PC-9 (cell line): ENCODE measurements around the gene CHST1. TPM values are rescaled to one million over a fixed set of nuclear protein-coding genes. Genes with fewer than 3 reads are reported as not detected.

Source experiments
- BruUV-seq: library from RNA; stranded (reverse); fragments of 400-500 nt; replicated peaks from 2 replicates; lab custom pipeline; 2021; lab: Mats Ljungman, UMichigan
- CTCF ChIA-PET: fragments of 300-600 bp; sonication (Branson Sonifier 250); formaldehyde crosslinking; loops from one replicate; lab custom pipeline; 2022; ENCODE audit warnings: antibody characterized with exemption; lab: Charles Lee
- POLR2A ChIA-PET: fragments of 300-600 bp; sonication (Branson Sonifier 250); formaldehyde crosslinking; loops from one replicate; lab custom pipeline; 2022; ENCODE audit warnings: antibody characterized with exemption; ENCODE audit not compliant: unreplicated experiment; lab: Charles Lee
- DNase-seq, 2 experiments: peaks; one replicate each; pipeline versions ENCODE4 v3.0.0 to v3.0.0-alpha.2; 2015 to 2022; ENCODE audit warnings: mixed read lengths in 1 of 2
- H2AFZ ChIP-seq: fragments of 200-600 bp; sonication (generic); 2 replicates; pipeline ENCODE4 v1.8.1; 2017; ENCODE audit warnings: antibody characterized with exemption
- H3F3A ChIP-seq: fragments of 200-600 bp; sonication (generic); 2 replicates; pipeline ENCODE4 v1.8.1; 2017; ENCODE audit warnings: antibody characterized with exemption, mild to moderate bottlenecking, low read depth; ENCODE audit not compliant: insufficient read depth
- H3K27ac ChIP-seq: fragments of 200-600 bp; sonication (generic); 2 replicates; pipeline ENCODE4 v1.6.1; 2016; ENCODE audit warnings: mixed run types
- H3K27me3 ChIP-seq: fragments of 200-600 bp; sonication (generic); 2 replicates; pipeline ENCODE4 v1.6.1; 2016; ENCODE audit warnings: low read depth, mixed run types; ENCODE audit not compliant: insufficient read depth
- H3K36me3 ChIP-seq: fragments of 200-600 bp; sonication (generic); 2 replicates; pipeline ENCODE4 v1.6.1; 2016; ENCODE audit warnings: low read depth, mixed run types
- H3K4me1 ChIP-seq: fragments of 200-600 bp; sonication (generic); replicated peaks from 2 replicates; pipeline ENCODE4 v1.6.1; 2016; ENCODE audit warnings: mixed run types; ENCODE audit not compliant: insufficient read depth
- H3K4me2 ChIP-seq: fragments of 200-600 bp; sonication (generic); 2 replicates; pipeline ENCODE4 v1.6.1; 2017; ENCODE audit warnings: mixed run types
- H3K4me3 ChIP-seq: fragments of 200-600 bp; sonication (generic); 2 replicates; pipeline ENCODE4 v1.6.1; 2016; ENCODE audit warnings: mixed run types
- H3K79me2 ChIP-seq: fragments of 200-600 bp; sonication (generic); 2 replicates; pipeline ENCODE4 v1.6.1; 2017; ENCODE audit warnings: low read depth, mixed run types
- H3K9me2 ChIP-seq: fragments of 200-600 bp; sonication (generic); 2 replicates; pipeline ENCODE4 v1.8.1; 2017; ENCODE audit warnings: mild to moderate bottlenecking; ENCODE audit not compliant: insufficient read depth
- H3K9me3 ChIP-seq: fragments of 200-600 bp; sonication (generic); 2 replicates; pipeline ENCODE4 v1.8.1; 2016; ENCODE audit warnings: low read depth; ENCODE audit not compliant: insufficient read depth
- H4K20me1 ChIP-seq: fragments of 200-600 bp; sonication (generic); 2 replicates; pipeline ENCODE4 v1.8.1; 2017; ENCODE audit not compliant: insufficient read depth
- EZH2 ChIP-seq: fragments of 200-600 bp; sonication (generic); IDR thresholded peaks from 2 replicates; pipeline ENCODE4 v1.8.0; 2017; ENCODE audit warnings: antibody characterized with exemption, low read depth
- intact Hi-C: fragments of 100-400 bp; cut with micrococcal nuclease; formaldehyde crosslinking; loops from one replicate; pipeline ENCODE4 v1.10.0; 2022; ENCODE audit not compliant: unreplicated experiment
- total RNA-seq: library from RNA; stranded (reverse); gene quantifications from 2 replicates; pipeline ENCODE4 v1.2.3, GENCODE V29; 2021
- TF ChIP-seq, protein P1 (sequence below): fragments of 200-600 bp; sonication (generic); conservative IDR thresholded peaks from 2 replicates; pipeline ENCODE4 v1.6.1; 2017; ENCODE audit warnings: mixed run types, antibody characterized with exemption, mild to moderate bottlenecking, moderate library complexity

Gene CHST1
- total RNA-seq, 1 experiment from 2014 or later = not detected

DNA sequence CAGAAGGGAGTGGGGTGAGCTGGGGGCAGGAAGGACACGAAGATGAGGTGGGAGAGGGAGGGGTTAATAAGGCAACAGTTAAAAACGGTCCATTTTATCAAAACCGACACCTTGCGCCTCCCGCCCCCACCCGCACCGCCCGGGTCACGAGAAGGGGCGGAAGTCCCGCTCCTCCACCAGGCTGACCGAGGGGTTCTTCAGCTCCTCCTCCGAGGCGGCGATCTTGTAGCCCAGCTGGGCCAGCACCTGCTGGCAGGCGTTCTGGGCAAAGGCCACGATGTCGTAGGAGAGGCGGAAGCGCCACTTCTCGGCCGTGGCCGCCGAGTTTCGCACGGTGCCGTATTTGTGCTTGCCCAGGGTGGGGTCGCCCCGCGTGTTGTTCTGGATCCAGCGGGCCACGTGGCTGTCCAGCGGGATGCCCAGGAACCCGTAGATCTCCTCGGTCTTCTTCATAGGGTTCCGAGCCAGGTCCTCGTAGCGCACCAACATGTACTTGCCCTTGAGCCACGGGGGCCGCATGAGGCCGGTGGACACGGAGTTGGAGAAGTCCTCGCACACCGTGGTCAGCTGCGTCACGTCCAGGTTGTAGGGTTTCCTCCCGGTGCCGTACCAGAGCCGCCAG is 15.8 kb downstream of the CHST1 start:
- TF ChIP-seq, protein P1, sequence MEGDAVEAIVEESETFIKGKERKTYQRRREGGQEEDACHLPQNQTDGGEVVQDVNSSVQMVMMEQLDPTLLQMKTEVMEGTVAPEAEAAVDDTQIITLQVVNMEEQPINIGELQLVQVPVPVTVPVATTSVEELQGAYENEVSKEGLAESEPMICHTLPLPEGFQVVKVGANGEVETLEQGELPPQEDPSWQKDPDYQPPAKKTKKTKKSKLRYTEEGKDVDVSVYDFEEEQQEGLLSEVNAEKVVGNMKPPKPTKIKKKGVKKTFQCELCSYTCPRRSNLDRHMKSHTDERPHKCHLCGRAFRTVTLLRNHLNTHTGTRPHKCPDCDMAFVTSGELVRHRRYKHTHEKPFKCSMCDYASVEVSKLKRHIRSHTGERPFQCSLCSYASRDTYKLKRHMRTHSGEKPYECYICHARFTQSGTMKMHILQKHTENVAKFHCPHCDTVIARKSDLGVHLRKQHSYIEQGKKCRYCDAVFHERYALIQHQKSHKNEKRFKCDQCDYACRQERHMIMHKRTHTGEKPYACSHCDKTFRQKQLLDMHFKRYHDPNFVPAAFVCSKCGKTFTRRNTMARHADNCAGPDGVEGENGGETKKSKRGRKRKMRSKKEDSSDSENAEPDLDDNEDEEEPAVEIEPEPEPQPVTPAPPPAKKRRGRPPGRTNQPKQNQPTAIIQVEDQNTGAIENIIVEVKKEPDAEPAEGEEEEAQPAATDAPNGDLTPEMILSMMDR = no peak
- no peak for TF ChIP-seq EZH2
- intact Hi-C loops = no loop called here
- Histone ChIP-seq H3K27ac (no peak overlapping the region), H3K4me1 (no peaks in the 10 kb centered on the region), H4K20me1 (no peaks in the 10 kb centered on the region), H3K36me3 (no peaks in the 10 kb centered on the region), H3K4me2 (no peak overlapping the region), H3K27me3 (peaks cover 57% of the 10 kb centered on the region), H3K4me3 (no peak overlapping the region), H3K79me2 (no peaks in the 10 kb centered on the region), H3F3A (no peaks in the 10 kb centered on the region), H3K9me3 (no peaks in the 10 kb centered on the region), H2AFZ (no peak overlapping the region), H3K9me2 (no peaks in the 10 kb centered on the region)
- no peak for DNase-seq
- BruUV-seq = no TSS peak
- ChIA-PET POLR2A (no interaction called here), CTCF (no interaction called here)

DNA sequence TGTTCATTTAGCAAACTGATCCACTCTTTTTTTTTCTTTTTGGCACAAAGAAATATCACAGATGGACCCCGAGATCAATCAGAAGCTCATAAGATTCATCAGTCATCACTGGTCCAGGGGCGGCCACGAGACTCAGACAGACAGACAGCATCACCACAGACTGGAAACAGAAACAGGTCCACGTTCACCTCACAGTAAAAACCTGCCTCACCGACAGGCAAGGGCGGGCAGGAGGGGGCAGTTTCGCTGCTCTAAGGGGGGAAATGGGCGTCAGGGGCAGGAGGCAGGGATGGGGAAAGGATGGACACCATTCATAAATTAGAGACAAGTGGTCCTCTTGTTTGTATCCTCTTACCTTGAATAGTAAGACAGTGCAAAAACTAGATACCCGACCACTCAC is 16.5 kb downstream of the CHST1 start:
- H3K9me3 ChIP-seq = no peaks in the 10 kb centered on the region
- ChIA-PET POLR2A (no interaction called here), CTCF (no interaction called here)
- H3K9me2 ChIP-seq = no peaks in the 10 kb centered on the region
- no peak overlapping the region for H3K4me3 ChIP-seq
- no peak overlapping the region for H3K27ac ChIP-seq
- no peaks in the 10 kb centered on the region for H4K20me1 ChIP-seq
- no peak for TF ChIP-seq EZH2
- TF ChIP-seq, protein P1 = no peak
- no peaks in the 10 kb centered on the region for H3K79me2 ChIP-seq
- no peak overlapping the region for H2AFZ ChIP-seq
- no peaks in the 10 kb centered on the region for H3F3A ChIP-seq
- BruUV-seq = no TSS peak
- no peaks in the 10 kb centered on the region for H3K36me3 ChIP-seq
- DNase-seq = no peak
- intact Hi-C loops = no loop called here
- no peak overlapping the region for H3K4me2 ChIP-seq
- H3K4me1 ChIP-seq = no peaks in the 10 kb centered on the region
- peaks cover 50% of the 10 kb centered on the region for H3K27me3 ChIP-seq

- CTCF ChIA-PET = no interaction called here
- POLR2A ChIA-PET = no interaction called here
Observed at GRCh38 chr11:45647786-45648185, 17.6 kb downstream of the CHST1 start.

More at GRCh38 chr11:45647786-45648185, 17.6 kb downstream of the CHST1 start:
- Histone ChIP-seq H3K27ac (no peak overlapping the region), H3K4me3 (no peak overlapping the region), H3K27me3 (peaks cover 45% of the 10 kb centered on the region), H3K4me2 (no peak overlapping the region), H2AFZ (no peak overlapping the region), H3K36me3 (no peaks in the 10 kb centered on the region), H3F3A (no peaks in the 10 kb centered on the region), H3K79me2 (no peaks in the 10 kb centered on the region), H3K9me2 (no peaks in the 10 kb centered on the region), H4K20me1 (no peaks in the 10 kb centered on the region), H3K4me1 (no peaks in the 10 kb centered on the region), H3K9me3 (no peaks in the 10 kb centered on the region)
- BruUV-seq = no TSS peak
- intact Hi-C loops = no loop called here
- no peak for DNase-seq
- TF ChIP-seq, protein P1 = no peak
- TF ChIP-seq EZH2 = no peak
